ENCODE results near the gene GPD2. TPM values are rescaled to one million over a fixed set of nuclear protein-coding genes. Genes with fewer than 3 reads are reported as not detected.

The GPD2 gene
- total RNA-seq, 1 donor from 2014 or later, result 19.1 TPM

DNA sequence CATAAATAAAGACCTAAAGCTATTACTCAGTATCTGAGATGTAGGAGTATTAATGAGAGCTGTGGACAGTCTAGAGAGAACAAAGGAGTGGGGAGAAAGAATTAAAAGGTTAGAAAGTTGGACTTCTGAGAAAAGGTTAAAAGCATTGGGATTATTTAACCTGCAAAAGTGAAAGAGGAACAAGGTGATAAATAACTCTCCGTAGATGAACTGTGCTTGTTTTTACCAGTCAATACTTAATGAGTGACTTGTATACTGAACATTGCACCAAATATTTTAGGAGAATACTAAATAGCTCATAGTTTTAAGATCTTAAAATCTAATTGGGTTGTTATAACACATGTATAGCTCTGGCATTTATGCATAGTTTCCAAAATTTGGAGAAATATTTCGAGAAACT lies 137.5 kb downstream of the GPD2 start:
- DNase-seq (ENCODE audit: low read depth), result no peak
- TF ChIP-seq CTCF (IDR thresholded peaks at IDR 0.05; ENCODE audit: insufficient read depth, low read length, poor library complexity, severe bottlenecking), result no peak
- H3K36me3 ChIP-seq (ENCODE audit: control insufficient read depth, insufficient read depth, low read length), result no peaks in the 10 kb centered on the region
- H3K4me3 ChIP-seq (ENCODE audit: low read depth, low read length), result no peak overlapping the region
- H3K27me3 ChIP-seq (ENCODE audit: control insufficient read depth, insufficient read depth, low read length), result no peaks in the 10 kb centered on the region

GRCh38 chr2:156574112-156574511 lies 137.9 kb downstream of the GPD2 start:
- Histone ChIP-seq H3K4me3 (ENCODE audit: low read depth, low read length) (no peak overlapping the region), H3K36me3 (ENCODE audit: control insufficient read depth, insufficient read depth, low read length) (no peaks in the 10 kb centered on the region), H3K27me3 (ENCODE audit: control insufficient read depth, insufficient read depth, low read length) (no peaks in the 10 kb centered on the region)
- no peak for TF ChIP-seq CTCF (IDR thresholded peaks at IDR 0.05; ENCODE audit: insufficient read depth, low read length, poor library complexity, severe bottlenecking)
- DNase-seq (ENCODE audit: low read depth), result no peak

GRCh38 chr2:156576005-156576404 lies 139.8 kb downstream of the GPD2 start:
- no peak for DNase-seq (ENCODE audit: low read depth)
- no peaks in the 10 kb centered on the region for H3K36me3 ChIP-seq (ENCODE audit: control insufficient read depth, insufficient read depth, low read length)
- no peaks in the 10 kb centered on the region for H3K27me3 ChIP-seq (ENCODE audit: control insufficient read depth, insufficient read depth, low read length)
- TF ChIP-seq CTCF (IDR thresholded peaks at IDR 0.05; ENCODE audit: insufficient read depth, low read length, poor library complexity, severe bottlenecking), result no peak
- no peak overlapping the region for H3K4me3 ChIP-seq (ENCODE audit: low read depth, low read length)

DNA sequence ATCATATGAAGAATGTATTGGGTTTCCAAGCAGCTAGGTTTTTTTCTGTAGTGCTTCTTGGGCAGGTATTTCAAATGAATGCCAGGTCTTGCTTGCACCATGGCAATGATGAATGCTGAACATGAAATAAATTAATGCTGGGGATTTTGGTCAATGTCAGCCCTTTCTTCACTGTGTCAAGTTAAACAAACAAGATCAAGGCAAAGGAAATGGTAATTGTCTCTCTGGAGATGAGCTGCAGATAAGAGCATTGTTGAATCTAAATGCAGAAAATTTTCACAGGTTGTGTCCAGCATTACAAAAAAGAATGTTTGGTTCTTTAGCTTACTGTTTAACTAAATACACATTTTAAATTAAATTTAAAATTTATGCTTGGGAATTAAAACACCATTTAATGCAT lies 144.3 kb downstream of the GPD2 start:
- no peak for DNase-seq (ENCODE audit: low read depth)
- no peak for TF ChIP-seq CTCF (IDR thresholded peaks at IDR 0.05; ENCODE audit: insufficient read depth, low read length, poor library complexity, severe bottlenecking)
- no peaks in the 10 kb centered on the region for H3K27me3 ChIP-seq (ENCODE audit: control insufficient read depth, insufficient read depth, low read length)

DNA sequence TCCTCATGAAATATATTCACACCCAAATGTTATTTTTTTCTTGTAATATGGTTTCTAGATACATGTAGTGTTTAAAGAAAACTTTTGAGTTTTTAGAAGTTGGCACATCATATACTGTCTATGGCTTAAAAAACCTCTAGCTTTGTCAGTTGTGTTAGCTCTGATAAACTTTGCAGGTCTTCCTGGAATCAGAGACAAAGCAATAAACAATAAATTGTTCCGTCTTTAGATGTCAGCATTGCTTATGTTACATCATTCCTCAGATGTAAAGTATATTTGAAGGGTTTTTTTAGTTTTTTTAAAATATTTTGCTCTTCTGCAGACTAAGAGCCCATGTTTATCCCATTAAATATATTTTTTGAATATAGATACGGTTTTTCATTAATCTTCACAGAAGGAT lies 145.1 kb downstream of the GPD2 start:
- no peak overlapping the region for H3K4me3 ChIP-seq (ENCODE audit: low read depth, low read length)
- DNase-seq (ENCODE audit: low read depth), result no peak
- no peaks in the 10 kb centered on the region for H3K36me3 ChIP-seq (ENCODE audit: control insufficient read depth, insufficient read depth, low read length)
- H3K27me3 ChIP-seq (ENCODE audit: control insufficient read depth, insufficient read depth, low read length), result no peaks in the 10 kb centered on the region
- no peak for TF ChIP-seq CTCF (IDR thresholded peaks at IDR 0.05; ENCODE audit: insufficient read depth, low read length, poor library complexity, severe bottlenecking)

More for the DNA sequence above, 144.3 kb downstream of the GPD2 start:
- no peak overlapping the region for H3K4me3 ChIP-seq (ENCODE audit: low read depth, low read length)
- H3K36me3 ChIP-seq (ENCODE audit: control insufficient read depth, insufficient read depth, low read length), result no peaks in the 10 kb centered on the region

GRCh38 chr2:156585457-156585856 lies 149.3 kb downstream of the GPD2 start:
- TF ChIP-seq CTCF (IDR thresholded peaks at IDR 0.05; ENCODE audit: insufficient read depth, low read length, poor library complexity, severe bottlenecking), result no peak
- Histone ChIP-seq H3K36me3 (ENCODE audit: control insufficient read depth, insufficient read depth, low read length) (no peaks in the 10 kb centered on the region), H3K4me3 (ENCODE audit: low read depth, low read length) (no peak overlapping the region), H3K27me3 (ENCODE audit: control insufficient read depth, insufficient read depth, low read length) (no peaks in the 10 kb centered on the region)
- DNase-seq (ENCODE audit: low read depth), result no peak

All from kidney epithelial cell (primary cell).